NCI-H510A (cell line): ENCODE measurements around the gene GOLGA6L25.
"Not testable (repeated sequence)": the region's sequence is repeated elsewhere in the genome, so short reads cannot be mapped to it uniquely, and the experiment has no call there.

Experiments
- DNase-seq: peaks from one replicate; lab custom pipeline; 2025; lab: John Stamatoyannopoulos, UW

Gene GOLGA6L25

GRCh38 chr15:28553268-28553667 is at the start of gene GOLGA6L25:
GOLGA6L25 (plus strand) TSS chr15:28553568; CDS start chr15:28553629, 61 bp downstream.
- not testable (repeated sequence) for DNase-seq

- DNase-seq, result not testable (repeated sequence)
Observed at GRCh38 chr15:28508217-28508889, 45.0 kb upstream of the GOLGA6L25 start.

GRCh38 chr15:28514128-28514527 is 39.2 kb upstream of the GOLGA6L25 start:
- DNase-seq, result not testable (repeated sequence)

GRCh38 chr15:28515208-28515607 is 38.2 kb upstream of the GOLGA6L25 start:
- DNase-seq, result not testable (repeated sequence)

GRCh38 chr15:28532954-28533353 is 20.4 kb upstream of the GOLGA6L25 start, which contains the start of gene GOLGA8G:
GOLGA8G (minus strand) TSS chr15:28532971; CDS start chr15:28532909, 62 bp downstream.
- DNase-seq, result not testable (repeated sequence)

GRCh38 chr15:28573351-28573750 is 20.0 kb downstream of the GOLGA6L25 start:
- DNase-seq, result not testable (repeated sequence)

- not testable (repeated sequence) for DNase-seq
Observed at GRCh38 chr15:28588977-28589606, 35.7 kb downstream of the GOLGA6L25 start.

GRCh38 chr15:28589769-28590168 is 36.4 kb downstream of the GOLGA6L25 start:
- DNase-seq, result not testable (repeated sequence)

- DNase-seq, result not testable (repeated sequence)
Observed at GRCh38 chr15:28592395-28592794, 39.0 kb downstream of the GOLGA6L25 start.

GRCh38 chr15:28593424-28594129 is 40.2 kb downstream of the GOLGA6L25 start:
- not testable (repeated sequence) for DNase-seq

- not testable (repeated sequence) for DNase-seq
Observed at GRCh38 chr15:28597471-28597870, 44.1 kb downstream of the GOLGA6L25 start.

- not testable (repeated sequence) for DNase-seq
Observed at GRCh38 chr15:28598209-28598608, 44.8 kb downstream of the GOLGA6L25 start.

- DNase-seq, result not testable (repeated sequence)
Observed at GRCh38 chr15:28602152-28602551, 48.8 kb downstream of the GOLGA6L25 start.
